NCI-H146 (cell line): ENCODE results near the gene ASIC2.

Experiments used
- DNase-seq: peaks from one replicate; lab custom pipeline; 2025; lab: John Stamatoyannopoulos, UW

The ASIC2 gene

DNA sequence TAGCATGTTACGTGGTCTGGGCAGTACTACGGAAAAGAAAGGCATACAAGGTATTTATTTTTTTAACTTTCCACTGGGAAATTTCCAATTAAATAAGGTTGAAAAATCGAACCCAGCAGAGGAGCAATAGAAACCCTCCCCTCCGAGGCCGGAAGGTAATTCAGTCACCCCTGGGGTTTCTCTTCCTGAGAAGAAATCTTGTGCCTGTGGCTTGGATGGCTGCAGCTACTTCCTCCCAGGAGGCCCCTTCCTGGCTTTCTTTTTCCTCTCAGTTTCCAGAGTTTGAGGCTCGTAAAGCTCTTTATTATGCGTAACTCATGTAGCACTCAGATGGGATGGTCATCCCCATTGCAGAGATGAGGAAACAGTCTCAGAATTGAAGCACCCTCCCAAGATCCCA, 140.3 kb downstream of the ASIC2 start:
- no peak for DNase-seq

DNA sequence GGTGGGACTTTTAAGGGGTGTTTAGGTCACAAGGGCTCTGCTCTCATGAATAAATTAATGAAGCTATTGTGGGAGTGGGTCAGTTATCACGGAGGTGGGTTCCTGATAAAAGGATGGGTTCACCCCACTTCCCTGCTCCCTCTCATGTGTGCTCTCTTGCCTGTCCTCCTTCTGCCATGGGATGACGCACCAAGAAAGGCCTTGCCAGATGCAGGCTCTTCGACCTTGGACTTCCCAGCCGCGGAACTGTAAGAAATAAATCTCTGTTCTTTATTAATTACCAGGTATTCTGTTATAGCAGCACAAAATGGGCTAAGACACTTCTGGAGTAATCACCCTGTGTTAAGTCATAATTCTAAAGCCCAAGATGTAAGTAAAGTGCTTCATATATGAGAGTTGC, 141.5 kb downstream of the ASIC2 start:
- no peak for DNase-seq

DNA sequence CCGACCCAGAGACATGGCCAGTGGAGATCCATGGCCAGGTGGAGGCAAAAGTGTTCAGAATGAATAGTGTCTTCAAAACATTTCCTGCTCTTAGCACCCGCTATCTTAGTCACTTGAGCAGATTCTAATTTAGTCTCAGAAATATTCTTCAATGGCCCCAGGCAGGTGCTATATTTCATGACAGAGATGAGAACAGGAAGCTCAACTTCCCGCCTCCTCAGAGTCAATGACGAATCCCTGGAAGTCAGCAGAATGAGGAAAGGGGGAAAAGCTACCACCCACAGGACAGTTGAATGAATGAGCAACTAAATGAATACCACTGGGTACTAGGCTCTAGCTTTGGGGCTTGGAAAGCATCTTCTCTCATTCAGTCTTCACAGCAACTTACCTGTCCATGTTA, 147.2 kb downstream of the ASIC2 start:
- DNase-seq = no peak

DNA sequence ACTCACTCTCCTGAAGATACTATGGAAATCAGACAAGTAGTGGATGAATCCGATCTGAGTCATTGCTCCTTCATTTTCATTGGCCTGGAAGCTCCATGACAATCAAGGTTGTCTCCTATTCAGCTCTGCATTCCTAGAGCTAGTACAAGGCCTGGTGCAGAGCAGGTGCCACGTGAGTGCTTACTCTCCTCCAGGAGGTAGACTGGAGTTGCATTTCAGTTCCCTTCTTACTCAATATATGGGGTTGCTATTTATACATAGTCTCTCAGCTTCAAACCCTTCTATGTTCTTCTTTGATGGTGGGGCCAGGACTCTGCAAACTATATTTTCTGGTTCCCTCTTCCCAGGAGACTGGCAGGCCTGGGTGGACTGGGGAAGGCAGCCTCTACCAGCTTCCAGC, 148.3 kb downstream of the ASIC2 start:
- no peak for DNase-seq

DNA sequence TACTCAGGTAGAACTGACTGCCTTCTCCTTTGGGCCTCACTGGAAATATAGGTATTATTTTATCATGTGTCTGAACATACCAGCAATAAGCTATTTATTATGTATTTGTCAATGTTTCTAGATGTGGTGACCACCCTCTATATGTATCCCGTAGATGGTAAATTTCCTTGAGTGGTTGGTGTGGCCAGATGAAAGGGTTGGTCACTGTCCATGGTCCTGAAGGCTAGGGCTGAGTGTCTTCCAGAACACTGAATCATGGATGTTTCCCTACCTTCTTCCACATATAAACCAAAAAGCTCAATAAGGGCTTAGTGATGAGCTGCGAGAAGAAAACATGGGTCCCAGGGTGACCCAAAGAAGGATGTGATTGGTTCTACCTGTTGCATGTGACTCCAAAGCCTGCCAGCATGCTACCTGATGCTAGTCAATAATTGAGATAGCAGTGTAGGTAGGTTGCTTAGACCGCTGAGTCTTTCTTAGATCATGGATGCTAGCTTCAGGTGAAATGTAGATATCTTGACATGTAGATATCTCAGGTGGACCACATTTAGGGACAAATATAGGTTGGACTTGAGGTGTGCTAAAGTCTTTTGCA, 150.3 kb downstream of the ASIC2 start:
- no peak for DNase-seq

DNA sequence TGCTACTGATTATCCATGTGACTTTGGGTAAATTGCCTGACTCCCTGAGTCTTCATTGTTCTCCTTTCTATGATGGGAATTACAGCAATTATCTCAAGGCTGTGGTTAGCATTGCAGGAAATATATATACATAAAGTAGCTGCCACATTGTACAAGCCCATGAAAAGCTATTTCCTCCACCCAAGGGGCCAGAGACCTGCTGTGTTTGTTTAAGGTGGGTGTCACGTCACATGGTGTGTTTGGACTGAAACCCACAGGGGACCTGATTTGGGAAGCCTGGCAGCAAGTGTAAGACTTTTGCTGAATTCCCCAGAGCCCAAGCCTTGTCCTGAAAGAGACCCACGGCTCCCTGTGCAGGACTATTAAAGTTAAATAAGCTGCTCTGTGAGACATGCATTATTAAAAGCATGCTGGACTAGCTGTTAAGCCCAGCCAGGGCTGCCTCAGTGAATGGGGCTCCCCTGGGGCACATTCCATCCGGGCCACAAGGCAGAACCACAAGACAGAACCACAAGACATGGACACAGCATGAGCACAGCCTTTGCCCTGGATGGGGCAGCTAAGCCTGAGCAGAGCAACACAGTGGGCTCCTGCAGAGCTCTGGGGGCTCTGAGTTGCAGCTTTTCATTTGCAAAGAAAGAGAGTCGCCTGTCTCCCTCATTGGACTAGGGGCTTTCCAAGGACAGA, 152.5 kb downstream of the ASIC2 start:
- peak; percentile 16 for DNase-seq

DNA sequence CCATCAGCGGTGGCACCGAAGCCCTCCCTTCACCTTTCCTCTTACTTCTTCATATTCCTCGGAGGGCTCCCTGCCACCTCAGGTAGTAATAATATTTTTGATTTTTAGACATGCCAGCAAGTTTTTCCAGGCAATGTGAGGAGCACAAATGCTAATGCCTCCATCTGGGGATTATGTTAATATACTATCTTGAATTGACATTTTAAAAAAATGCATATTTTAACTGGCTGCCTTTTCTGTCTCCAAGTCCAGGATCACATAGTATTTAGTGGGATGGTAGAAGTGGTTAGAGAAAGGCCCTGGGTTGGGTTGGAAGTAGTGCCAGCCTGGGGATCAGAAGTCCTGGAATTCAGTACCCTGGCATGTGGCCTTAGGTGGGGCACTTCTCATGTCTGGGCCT, 154.5 kb downstream of the ASIC2 start:
- DNase-seq = no peak

DNA sequence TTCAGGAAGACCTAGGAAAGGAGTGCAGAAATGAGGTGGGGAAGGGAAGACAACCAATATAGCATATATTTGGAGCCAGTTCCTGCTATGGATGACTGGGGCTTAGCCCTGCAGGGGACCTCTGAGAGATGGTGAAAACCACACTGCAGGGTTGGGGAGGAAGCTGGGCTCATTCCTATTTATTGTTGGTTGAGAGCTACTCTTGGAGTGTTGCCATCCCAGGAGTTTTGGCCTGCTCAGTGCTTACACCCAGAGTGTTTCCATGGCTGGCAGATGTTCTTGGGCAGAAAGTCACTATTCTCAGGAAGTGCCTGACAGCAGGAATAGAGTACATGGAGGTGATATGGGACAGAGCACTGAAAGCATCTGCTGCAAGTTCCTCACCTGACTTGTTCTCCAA, 155.7 kb downstream of the ASIC2 start:
- no peak for DNase-seq

DNA sequence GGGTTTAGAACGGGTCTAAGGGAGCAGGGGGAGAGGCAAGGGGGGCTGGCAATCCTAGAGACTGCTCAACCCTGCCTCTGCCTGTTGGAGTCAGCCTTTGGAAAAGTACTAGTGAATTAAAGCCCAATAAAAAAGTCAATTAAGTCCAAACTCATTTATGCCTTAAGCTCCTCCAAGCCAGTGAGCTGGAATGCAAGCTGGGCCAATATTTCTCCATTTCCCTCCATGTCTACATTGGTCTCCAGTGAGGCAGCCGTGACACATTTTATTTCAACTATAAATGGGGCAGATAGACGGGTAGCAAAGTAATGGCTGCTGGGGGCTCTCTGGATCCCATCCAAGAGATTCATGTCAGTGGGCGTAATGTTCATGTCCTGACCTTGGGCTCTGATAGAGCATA, 157.4 kb downstream of the ASIC2 start:
- no peak for DNase-seq

DNA sequence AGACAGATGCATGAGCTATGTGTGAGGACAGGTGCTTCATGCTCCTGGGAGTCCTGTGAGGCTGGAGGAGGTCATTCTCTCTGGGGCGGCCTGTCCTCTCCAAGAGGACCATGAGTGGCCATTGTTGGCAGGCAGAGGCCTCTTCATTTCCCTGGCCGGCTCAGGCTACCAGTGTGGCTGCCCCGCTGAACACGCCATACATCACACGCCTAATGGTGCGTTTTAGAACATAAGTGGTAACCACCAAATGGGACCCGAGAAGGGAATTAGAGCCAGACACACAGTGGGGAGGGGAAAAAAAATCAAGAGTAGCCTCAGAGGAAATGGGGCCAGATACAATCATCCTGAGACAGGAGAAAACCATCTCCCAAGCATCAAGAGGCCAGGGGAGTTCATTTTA, 161.5 kb downstream of the ASIC2 start:
- DNase-seq = no peak

DNA sequence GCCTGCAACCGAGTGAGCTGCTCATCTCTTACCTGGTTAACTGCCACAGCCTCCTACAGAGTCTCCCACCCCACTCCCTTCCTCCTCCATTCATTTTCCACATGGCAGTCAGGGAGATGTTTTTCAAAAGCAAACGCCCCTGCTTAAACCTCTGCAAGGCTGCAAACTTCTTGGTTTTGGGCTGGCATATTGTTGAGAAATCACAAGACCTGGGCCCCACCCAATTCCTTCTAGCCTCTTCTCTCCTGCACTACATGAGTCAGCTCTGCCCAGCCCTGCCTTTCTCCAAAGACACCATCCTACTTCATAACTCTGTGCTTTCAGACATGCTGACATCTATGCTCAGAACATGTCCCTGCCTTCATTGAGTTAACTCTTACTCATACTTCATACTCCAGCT, 165.4 kb downstream of the ASIC2 start:
- no peak for DNase-seq

DNA sequence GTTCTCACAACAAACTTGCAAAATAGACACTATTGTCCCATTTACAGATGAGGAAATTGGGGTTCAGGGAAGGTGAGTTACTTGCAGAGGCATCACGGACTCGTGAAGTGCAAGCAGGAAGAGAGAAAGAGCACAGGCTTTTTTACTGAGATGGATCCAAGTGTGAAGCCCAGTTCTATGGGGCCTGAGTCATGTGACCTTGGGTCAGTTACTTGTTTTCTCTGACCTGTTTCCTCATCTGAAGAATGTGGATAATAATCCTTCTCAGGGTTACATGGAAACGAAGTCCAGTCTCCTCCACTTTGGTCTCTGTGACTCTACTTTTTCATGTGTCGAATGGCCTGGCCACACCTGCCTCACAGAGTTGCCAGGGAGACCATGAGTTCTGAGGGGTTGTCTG, 167.0 kb downstream of the ASIC2 start:
- no peak for DNase-seq

DNA sequence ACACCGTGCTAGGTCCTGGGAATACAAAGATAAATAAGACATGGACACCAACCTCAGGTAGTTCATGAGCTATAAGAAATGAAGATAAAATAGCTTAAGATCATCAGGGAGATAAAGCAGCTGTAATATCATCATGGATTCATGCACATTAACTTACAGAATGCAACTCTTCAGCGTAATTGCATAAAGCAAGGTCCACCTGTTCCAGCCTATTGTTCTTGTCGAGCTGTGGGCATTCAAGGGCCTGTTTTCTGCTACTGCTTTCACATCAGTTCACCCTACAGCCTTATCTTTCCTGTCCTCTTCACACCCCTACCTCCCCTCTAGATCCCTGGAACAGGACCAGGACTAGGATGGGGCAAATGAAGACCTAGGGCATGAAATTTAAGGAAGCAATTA, 167.5 kb downstream of the ASIC2 start:
- DNase-seq = no peak

DNA sequence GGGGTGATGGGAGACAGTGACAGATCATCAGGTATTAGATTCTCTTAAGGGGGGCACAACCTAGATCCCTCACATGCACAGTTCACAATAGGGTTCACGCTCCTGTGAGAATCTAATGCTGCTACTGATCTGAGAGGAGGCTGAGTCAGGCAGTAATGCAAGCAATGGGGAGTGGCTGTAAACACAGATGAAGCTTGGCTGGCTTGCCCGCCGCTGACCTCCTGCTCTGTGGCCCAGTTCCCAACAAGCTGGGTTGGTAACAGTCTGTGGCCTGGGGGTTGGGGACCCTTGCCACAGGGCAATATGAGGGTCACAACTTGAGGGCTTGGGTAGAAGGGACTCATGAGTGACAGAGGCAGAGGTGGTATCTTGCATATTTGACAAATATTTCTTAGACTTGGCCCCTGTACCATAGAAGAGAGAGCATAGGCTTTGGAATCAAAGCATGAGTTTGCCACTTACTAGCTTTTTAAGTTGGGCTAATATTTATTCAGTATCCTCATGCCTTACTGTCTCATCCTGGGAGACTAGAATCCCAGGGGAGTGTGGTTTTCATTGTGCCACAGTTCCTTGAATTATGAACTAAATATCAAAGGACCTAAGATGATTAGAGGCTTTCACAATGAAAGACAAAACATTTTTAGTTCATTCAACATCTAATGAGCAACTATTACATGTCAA, 168.1 kb downstream of the ASIC2 start:
- no peak for DNase-seq

DNA sequence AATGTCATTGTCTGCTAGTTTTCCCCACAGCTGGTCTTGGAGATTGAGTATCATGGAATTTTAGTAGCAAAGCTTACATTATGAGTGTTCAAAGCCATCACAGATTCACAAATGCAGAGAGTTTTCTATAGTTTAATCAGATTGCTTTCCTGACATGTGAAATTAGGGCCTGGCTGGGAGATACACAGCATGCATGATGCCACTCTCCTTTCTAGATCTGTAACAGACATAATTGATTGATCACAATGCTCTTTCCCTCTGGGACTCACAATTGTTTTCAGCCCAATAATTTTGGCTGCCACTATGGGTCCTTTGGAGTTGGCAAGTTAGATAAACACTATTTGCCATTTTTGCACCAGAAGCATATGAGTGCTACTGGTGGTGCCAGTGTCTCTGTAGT, 168.9 kb downstream of the ASIC2 start:
- DNase-seq = no peak

DNA sequence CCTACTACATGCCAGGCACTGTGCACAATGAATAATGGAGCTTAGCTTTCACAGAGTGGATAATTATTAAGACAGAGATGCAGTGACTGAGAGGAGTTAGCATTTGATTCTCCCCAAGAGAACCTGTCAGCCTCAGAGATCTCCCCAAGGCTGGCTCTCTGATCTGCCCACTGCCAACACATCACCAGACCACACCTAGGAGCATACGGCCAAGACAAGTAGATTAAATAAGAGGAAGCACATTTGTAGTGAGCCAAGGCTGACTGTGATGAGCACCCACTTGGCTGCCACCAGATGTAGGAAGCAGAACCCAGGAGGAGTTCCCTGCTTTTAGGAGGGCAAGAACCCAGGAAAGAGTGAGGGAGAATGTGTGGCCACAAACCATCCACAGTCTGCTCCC, 171.3 kb downstream of the ASIC2 start:
- DNase-seq = no peak

DNA sequence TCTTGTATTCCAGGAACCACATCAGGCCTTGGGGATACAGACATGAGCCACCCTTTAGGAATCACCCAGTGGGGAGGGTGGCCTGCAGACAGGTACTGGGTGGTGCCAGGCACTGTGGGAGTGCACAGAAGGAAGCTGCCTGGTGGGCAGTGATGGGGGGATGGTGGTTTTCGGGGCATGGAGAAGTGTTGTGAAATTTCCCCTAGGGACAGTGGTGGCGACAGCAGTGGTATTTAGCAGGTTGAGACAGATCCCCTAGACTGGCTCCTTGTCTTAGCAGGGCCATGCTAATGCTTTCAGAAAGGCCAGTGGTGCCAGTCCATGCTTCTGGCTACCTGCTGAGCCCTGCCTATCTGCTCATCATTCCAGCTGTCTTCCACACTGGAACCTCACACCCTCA, 171.8 kb downstream of the ASIC2 start:
- DNase-seq = no peak

DNA sequence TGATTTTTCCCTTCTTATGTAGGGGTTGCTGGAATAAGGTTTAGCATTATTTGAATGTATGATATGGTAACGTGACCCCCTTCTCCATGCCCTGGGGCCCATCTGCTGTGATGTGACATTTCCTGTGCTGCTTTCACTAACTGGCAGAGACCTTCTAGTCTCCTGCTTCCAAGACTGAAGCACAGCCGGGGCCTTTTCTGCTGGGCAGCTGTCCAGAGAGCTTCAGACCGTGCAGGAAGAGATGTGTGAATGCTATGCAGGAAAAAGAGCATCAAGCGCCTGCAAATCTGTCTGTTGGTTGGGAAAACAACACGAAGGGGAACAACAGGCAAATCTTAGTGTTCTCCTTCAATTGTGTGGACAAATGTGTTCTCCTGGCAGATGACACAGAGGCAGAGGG, 173.0 kb downstream of the ASIC2 start:
- no peak for DNase-seq

DNA sequence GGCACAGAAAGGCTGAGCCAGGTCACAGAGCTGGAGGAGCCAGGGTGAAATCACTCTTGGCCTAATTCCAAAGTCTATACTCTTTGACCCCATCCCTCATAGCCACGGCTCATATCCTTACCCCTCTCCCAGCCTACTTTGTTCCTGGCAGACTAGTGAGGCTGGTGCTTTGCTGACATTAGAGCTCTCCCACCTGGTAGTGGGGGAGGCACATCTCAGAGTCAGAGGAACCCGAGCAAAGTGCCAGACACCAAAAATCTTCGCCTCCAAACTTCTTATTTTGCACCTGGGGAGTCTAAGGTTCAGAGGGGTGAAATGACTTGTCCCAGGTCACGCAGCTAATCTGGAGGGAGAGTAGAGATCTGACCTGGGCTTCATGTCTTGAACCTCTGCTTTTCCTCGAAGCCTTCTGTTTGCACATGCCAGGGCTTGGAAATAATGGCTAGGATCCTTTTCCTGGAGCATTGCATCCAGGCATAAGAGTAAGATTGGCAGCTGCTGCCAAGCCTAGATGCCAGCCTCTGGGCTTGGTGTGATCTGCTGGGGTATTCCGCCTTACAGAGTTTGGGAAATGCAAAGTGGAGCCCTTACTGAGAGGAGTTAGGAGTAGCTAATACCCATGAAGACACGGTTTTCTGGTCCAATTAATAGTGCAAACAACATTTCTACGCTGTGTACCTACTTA, 174.6 kb downstream of the ASIC2 start:
- no peak for DNase-seq

DNA sequence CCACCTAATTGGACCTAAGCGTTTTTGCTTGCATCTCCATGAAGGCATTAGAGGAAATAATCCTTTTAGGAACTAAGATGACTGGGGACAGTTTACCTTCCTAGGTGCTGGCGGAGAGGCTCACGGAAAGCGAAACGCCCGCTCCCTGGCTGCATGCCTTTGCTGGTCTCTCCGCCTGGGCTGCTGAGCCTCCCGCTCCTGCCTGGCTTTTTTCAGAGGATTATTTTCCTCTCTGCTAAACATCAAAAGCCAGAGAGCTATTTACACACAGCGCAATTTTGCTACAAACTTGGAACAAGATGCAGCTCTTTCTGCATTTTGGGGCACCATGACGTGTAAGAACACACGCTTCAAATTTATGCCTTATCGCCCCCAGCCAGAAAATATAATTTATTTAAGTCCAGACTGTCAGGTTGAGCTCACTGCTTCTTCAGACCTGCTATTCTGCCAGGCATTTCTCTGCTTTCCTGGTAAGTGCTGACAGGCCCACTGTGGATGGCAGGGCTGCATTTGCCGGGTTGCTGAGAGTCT, 177.0 kb downstream of the ASIC2 start:
- DNase-seq = no peak

DNA sequence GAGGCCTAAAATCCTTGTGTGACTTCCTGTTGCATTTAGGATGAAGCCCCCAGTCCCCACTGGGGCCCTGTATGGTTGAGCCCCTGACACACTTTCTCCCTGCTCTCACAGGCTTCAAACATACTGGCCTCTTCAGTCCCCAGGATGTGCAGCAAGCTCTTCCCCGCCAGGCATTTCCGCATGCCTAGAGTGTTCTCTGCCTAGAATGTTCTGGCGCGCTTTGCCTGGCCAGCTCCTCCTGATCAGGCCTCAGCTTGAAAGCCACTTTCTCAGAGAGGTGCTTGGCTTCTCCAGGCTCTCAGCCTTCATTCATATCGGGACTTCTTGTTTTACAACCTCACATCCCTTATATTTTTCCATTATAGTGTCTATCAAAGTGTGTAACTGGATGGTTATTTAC, 177.7 kb downstream of the ASIC2 start:
- DNase-seq = no peak

DNA sequence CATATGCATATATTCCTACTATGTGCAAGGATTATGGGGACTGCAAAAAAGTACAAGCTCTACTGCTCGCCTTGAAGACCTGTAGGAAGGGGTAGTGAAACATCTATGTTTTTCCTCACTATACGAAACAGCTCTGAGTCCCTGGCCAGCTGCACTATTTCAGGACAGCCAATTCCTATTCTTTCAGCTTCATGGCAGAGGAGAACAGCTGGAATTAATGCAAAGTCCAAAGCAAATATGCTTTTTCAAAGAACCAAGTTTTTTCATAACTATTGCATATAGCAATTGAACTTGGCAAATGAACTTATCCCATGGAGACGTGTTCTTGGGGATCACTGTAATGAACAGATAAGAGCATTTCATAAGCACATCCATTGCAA, 179.1 kb downstream of the ASIC2 start:
- DNase-seq = no peak
